Endothelial cell of umbilical vein (primary cell): ENCODE measurements around the gene CCSER1. TPM values are rescaled to one million over a fixed set of nuclear protein-coding genes. Genes with fewer than 3 reads are reported as not detected.

Experiments
- BruUV-seq: library from RNA; stranded (reverse); fragments of 400-500 nt; replicated peaks from 2 replicates; lab custom pipeline; 2021; lab: Mats Ljungman, UMichigan
- CTCF ChIA-PET: fragments of 300-600, 350-600 bp; sonication (Branson Sonifier 250); formaldehyde crosslinking; loops from one replicate; lab custom pipeline; 2021; ENCODE audit warnings: antibody characterized with exemption, inconsistent platforms; lab: Charles Lee
- POLR2A ChIA-PET: fragments of 300-600, 350-600 bp; sonication (Branson Sonifier 250); formaldehyde crosslinking; loops from one replicate; lab custom pipeline; 2021; ENCODE audit warnings: antibody characterized with exemption, inconsistent platforms; lab: Charles Lee
- DNase-seq: peaks from one replicate; pipeline ENCODE4 v3.0.0-alpha.2; 2011; ENCODE audit warnings: low read depth, low spot score
- FAIRE-seq: peaks from 2 replicates; lab custom pipeline; 2011; peaks lifted over from hg19 to GRCh38; lab: Jason Lieb, UNC
- H2AFZ ChIP-seq: 2 replicates; pipeline ENCODE4 v1.6.0; 2012; ENCODE audit warnings: low read depth, low read length, control low read depth, inconsistent platforms
- H3K27ac ChIP-seq: 2 replicates; pipeline ENCODE4 v1.5.1; 2011; ENCODE audit warnings: low read depth, mild to moderate bottlenecking, control low read depth, low read length, moderate library complexity; ENCODE audit not compliant: insufficient read depth
- H3K27me3 ChIP-seq, 2 experiments: 2 replicates each; pipeline versions ENCODE4 v1.6.0 to v1.6.1; 2011; ENCODE audit warnings: low read length in 2 of 2, mixed read lengths in 1 of 2; ENCODE audit not compliant: control insufficient read depth in 2 of 2, insufficient read depth in 2 of 2
- H3K36me3 ChIP-seq, 2 experiments: 2 replicates in 1 of 2; 3 replicates in 1 of 2; pipeline ENCODE4 v1.5.1; 2011; ENCODE audit warnings: low read length in 2 of 2, mild to moderate bottlenecking in 1 of 2, moderate library complexity in 1 of 2; ENCODE audit not compliant: control insufficient read depth in 2 of 2, insufficient read depth in 2 of 2; ENCODE audit errors: extremely low read depth in 1 of 2
- H3K4me1 ChIP-seq: 3 replicates; pipeline ENCODE4 v1.5.1; 2011; ENCODE audit warnings: mild to moderate bottlenecking, low read length; ENCODE audit not compliant: control insufficient read depth, insufficient read depth; ENCODE audit errors: extremely low read depth
- H3K4me2 ChIP-seq: 2 replicates; pipeline ENCODE4 v1.6.1; 2011; ENCODE audit warnings: low read length, control low read depth, mixed read lengths; ENCODE audit not compliant: insufficient read depth
- H3K4me3 ChIP-seq, 3 experiments: fragments of 200-600 bp in 1 of 3; sonication (generic), shearing (Covaris generic) in 1 of 3; replicated peaks in 1 of 3; 2 replicates each; pipeline ENCODE4 v1.5.1; 2011 to 2016; ENCODE audit warnings: control low read depth in 3 of 3, low read length in 3 of 3, mild to moderate bottlenecking in 2 of 3, inconsistent platforms in 1 of 3, low read depth in 1 of 3, moderate library complexity in 1 of 3; ENCODE audit not compliant: insufficient read depth in 1 of 3
- H3K79me2 ChIP-seq: 2 replicates; pipeline ENCODE4 v1.6.0; 2012; ENCODE audit warnings: low read length, inconsistent platforms; ENCODE audit not compliant: control insufficient read depth, insufficient read depth
- H3K9ac ChIP-seq: replicated peaks from 2 replicates; pipeline ENCODE3; 2011; ENCODE audit warnings: low read length, control low read depth; ENCODE audit not compliant: insufficient read depth; ENCODE audit errors: extremely low read depth
- H3K9me1 ChIP-seq: replicated peaks from 3 replicates; pipeline ENCODE4 v1.6.0; 2011; ENCODE audit warnings: mild to moderate bottlenecking, low read length; ENCODE audit not compliant: control insufficient read depth, insufficient read depth; ENCODE audit errors: extremely low read depth
- H3K9me3 ChIP-seq: replicated peaks from 2 replicates; pipeline ENCODE4 v1.5.1; 2012; ENCODE audit warnings: low read length, inconsistent platforms; ENCODE audit not compliant: control insufficient read depth, insufficient read depth
- H4K20me1 ChIP-seq: replicated peaks from 2 replicates; pipeline ENCODE3; 2011; ENCODE audit warnings: mild to moderate bottlenecking, low read length; ENCODE audit not compliant: control insufficient read depth, insufficient read depth; ENCODE audit errors: extremely low read depth
- CTCF ChIP-seq, 2 donors: IDR thresholded peaks; 1 replicate in 1 of 2; 2 replicates in 1 of 2; pipeline ENCODE4 v1.5.1; 2011; ENCODE audit warnings: low read length in 2 of 2, mild to moderate bottlenecking in 2 of 2, moderate library complexity in 2 of 2, control low read depth in 1 of 2, inconsistent platforms in 1 of 2, low read depth in 1 of 2; ENCODE audit not compliant: insufficient read depth in 1 of 2; ENCODE audit errors: extremely low read depth in 1 of 2
- EZH2 ChIP-seq: IDR thresholded peaks from 2 replicates; pipeline ENCODE4 v1.6.1; 2012; ENCODE audit warnings: borderline replicate concordance, low read depth, mild to moderate bottlenecking, moderate library complexity, low read length, inconsistent platforms; ENCODE audit not compliant: severe bottlenecking
- FOS ChIP-seq: IDR thresholded peaks from 2 replicates; pipeline ENCODE4 v1.6.1; 2011; ENCODE audit warnings: mild to moderate bottlenecking, low read length, moderate library complexity, borderline replicate concordance; ENCODE audit not compliant: insufficient read depth
- GATA2 ChIP-seq: IDR thresholded peaks from 2 replicates; pipeline ENCODE4 v1.7.0; 2011; ENCODE audit warnings: low read depth, mild to moderate bottlenecking, moderate library complexity, mixed read lengths, low read length; ENCODE audit not compliant: insufficient read length, insufficient read depth
- JUN ChIP-seq: IDR thresholded peaks from 2 replicates; pipeline ENCODE4 v1.6.1; 2011; ENCODE audit warnings: borderline replicate concordance, low read depth; ENCODE audit not compliant: insufficient read length, insufficient read depth
- MAX ChIP-seq: IDR thresholded peaks from 2 replicates; pipeline ENCODE4 v1.6.1; 2011; ENCODE audit not compliant: insufficient read depth, insufficient read length
- MYC ChIP-seq: IDR thresholded peaks from one replicate; pipeline ENCODE4 v1.6.1; 2011; ENCODE audit warnings: mild to moderate bottlenecking, low read depth, low read length
- POLR2A ChIP-seq: IDR thresholded peaks from 2 replicates; pipeline ENCODE4 v1.6.1; 2012; ENCODE audit warnings: low read depth, mild to moderate bottlenecking, control low read depth, low read length
- POLR2AphosphoS5 ChIP-seq: IDR thresholded peaks from 2 replicates; pipeline ENCODE4 v1.6.1; 2012; ENCODE audit warnings: low read depth, mild to moderate bottlenecking, control low read depth, low read length, moderate library complexity; ENCODE audit not compliant: insufficient read depth
- dilution Hi-C: fragments of 300-500 bp; cut with MboI; formaldehyde crosslinking; loops from one replicate; pipeline ENCODE4 v1.15.0; 2019; ENCODE audit warnings: low sequenced_read_pairs; ENCODE audit not compliant: extremely low pct_ligation_motif_present
- intact Hi-C: fragments of 100-400 bp; cut with micrococcal nuclease; formaldehyde crosslinking; loops from one replicate; pipeline ENCODE4 v1.10.0; 2022
- polyA plus RNA-seq, 4 experiments: library from polyadenylated mRNA; depleted of rRNA in 3 of 4; stranded (reverse) in 3 of 4; unstranded in 1 of 4; fragments of >200 nt; gene quantifications; 2 replicates each; pipeline versions ENCODE4 v1.2.1 to v1.2.3, GENCODE V29; 2011 to 2012; ENCODE audit warnings: missing spikeins in 1 of 4
- total RNA-seq: library from RNA; stranded (reverse); gene quantifications from 2 replicates; pipeline ENCODE4 v1.2.3, GENCODE V29; 2021

The CCSER1 gene
- total and polyA plus RNA-seq, 2 donors (not counting 3 experiments of a cell fraction or from before 2014, with no cell fraction given), result 0.11 to 1.8 TPM

- POLR2A ChIA-PET, result no interaction called here
- CTCF ChIA-PET, result no interaction called here
- Histone ChIP-seq H3K4me3 (no peak overlapping the region), H3K4me2 (no peak overlapping the region), H3K4me1 (no peaks in the 10 kb centered on the region), H3K9me1 (no peaks in the 10 kb centered on the region), H2AFZ (no peak overlapping the region), H4K20me1 (no peaks in the 10 kb centered on the region), H3K9me3 (no peaks in the 10 kb centered on the region), H3K79me2 (no peaks in the 10 kb centered on the region), H3K27ac (no peak overlapping the region), H3K9ac (no peak overlapping the region), H3K27me3 (no peaks in the 10 kb centered on the region), H3K36me3 (no peaks in the 10 kb centered on the region)
- DNase-seq, result no peak
- intact Hi-C loops, result no loop called here
- no peak for TF ChIP-seq JUN
- no peak for TF ChIP-seq POLR2A
- TF ChIP-seq MYC, result no peak
- no peak for TF ChIP-seq CTCF (IDR thresholded peaks at IDR 0.05; ENCODE audit: extremely low read depth in 1 of 2, insufficient read depth in 1 of 2, low read depth in 1 of 2, low read length in 2 of 2)
- no TSS peak for BruUV-seq
- FAIRE-seq, result no peak
- dilution Hi-C loops, result no loop called here
These were observed 1358.2 kb downstream of the CCSER1 start for GRCh38 chr4:91485415-91485814.

GRCh38 chr4:91488946-91489345 lies 1361.8 kb downstream of the CCSER1 start:
- TF ChIP-seq CTCF (IDR thresholded peaks at IDR 0.05; ENCODE audit: extremely low read depth in 1 of 2, insufficient read depth in 1 of 2, low read depth in 1 of 2, low read length in 2 of 2) (no peak), MYC (no peak), FOS (no peak), MAX (no peak), POLR2AphosphoS5 (no peak), JUN (no peak), GATA2 (no peak), POLR2A (no peak), EZH2 (no peak)
- ChIA-PET CTCF (no interaction called here), POLR2A (no interaction called here)
- no peaks in the 10 kb centered on the region for H3K79me2 ChIP-seq
- H3K9me3 ChIP-seq, result no peaks in the 10 kb centered on the region
- no peak overlapping the region for H3K9ac ChIP-seq
- H4K20me1 ChIP-seq, result no peaks in the 10 kb centered on the region
- H3K36me3 ChIP-seq, result no peaks in the 10 kb centered on the region
- no peak overlapping the region for H2AFZ ChIP-seq
- H3K4me3 ChIP-seq, result no peak overlapping the region
- no peaks in the 10 kb centered on the region for H3K9me1 ChIP-seq
- no peaks in the 10 kb centered on the region for H3K27me3 ChIP-seq
- intact Hi-C loops (no loop called here), dilution Hi-C loops (no loop called here)
- DNase-seq, result no peak
- H3K27ac ChIP-seq, result no peak overlapping the region
- H3K4me1 ChIP-seq, result no peaks in the 10 kb centered on the region
- no peak overlapping the region for H3K4me2 ChIP-seq
- BruUV-seq, result no TSS peak
- no peak for FAIRE-seq
